RWPE2 (cell line): ENCODE data around the gene BANK1.

Experiments used
- ATAC-seq: fragments of 200-7000 bp; cut with Tn5 transposase; 3 replicates; pipeline ENCODE4 v1.9.1; 2021; ENCODE audit warnings: low read depth
- DNase-seq: peaks from one replicate; pipeline ENCODE4 v3.0.0-alpha.2; 2020; ENCODE audit warnings: low spot score
- H3K27ac ChIP-seq: fragments of 450-650 bp; 2 replicates; pipeline ENCODE4 v1.5.1; 2017; ENCODE audit warnings: mild to moderate bottlenecking; ENCODE audit not compliant: poor library complexity, severe bottlenecking
- H3K27me3 ChIP-seq: fragments of 250-450 bp; sonication (Bioruptor Pico); 2 replicates; pipeline ENCODE4 v1.5.1; 2021; ENCODE audit warnings: mild to moderate bottlenecking, moderate library complexity; ENCODE audit not compliant: insufficient read depth, poor library complexity, severe bottlenecking
- H3K36me3 ChIP-seq: fragments of 250-450 bp; sonication (Bioruptor Pico); 2 replicates; pipeline ENCODE4 v1.5.1; 2020; ENCODE audit warnings: low read depth, mild to moderate bottlenecking, moderate library complexity
- H3K4me1 ChIP-seq: fragments of 250-450 bp; sonication (Bioruptor Pico); 2 replicates; pipeline ENCODE4 v1.5.1; 2021; ENCODE audit warnings: mild to moderate bottlenecking, moderate library complexity; ENCODE audit not compliant: insufficient read depth, poor library complexity, severe bottlenecking
- H3K4me3 ChIP-seq: fragments of 250-450 bp; sonication (Bioruptor Pico); 2 replicates; pipeline ENCODE4 v1.5.1; 2021; ENCODE audit warnings: mild to moderate bottlenecking, moderate library complexity; ENCODE audit not compliant: severe bottlenecking
- H3K9me3 ChIP-seq: fragments of 250-450 bp; sonication (Bioruptor Pico); 2 replicates; pipeline ENCODE4 v1.5.1; 2021; ENCODE audit warnings: mild to moderate bottlenecking, moderate library complexity; ENCODE audit not compliant: severe bottlenecking
- TF ChIP-seq, protein P1 (sequence below): fragments of 450-650 bp; IDR thresholded peaks from one replicate; pipeline ENCODE4 v1.5.1; 2017; ENCODE audit warnings: mild to moderate bottlenecking, moderate library complexity; ENCODE audit not compliant: poor library complexity, severe bottlenecking

BANK1 gene

DNA sequence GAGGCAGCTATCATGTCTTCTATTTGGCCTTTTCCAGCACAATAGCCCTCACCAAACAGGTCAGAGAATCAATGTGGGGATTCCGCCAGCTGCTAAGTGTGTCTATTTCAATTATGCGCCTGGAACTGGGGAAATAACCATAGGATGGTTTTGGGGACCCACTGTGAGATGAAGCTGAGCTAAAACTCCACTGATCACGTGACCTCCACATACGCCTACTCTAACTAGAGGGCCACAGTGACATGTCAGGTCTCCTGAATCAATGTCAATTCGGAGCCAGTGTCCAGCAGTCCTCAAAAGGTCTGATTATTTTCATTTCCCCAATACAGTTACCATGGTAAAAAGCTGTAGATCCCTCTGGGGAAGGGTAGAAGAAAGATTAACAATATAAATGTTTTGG, 10.2 kb upstream of the BANK1 start:
- no peak for ATAC-seq
- TF ChIP-seq, protein P1, sequence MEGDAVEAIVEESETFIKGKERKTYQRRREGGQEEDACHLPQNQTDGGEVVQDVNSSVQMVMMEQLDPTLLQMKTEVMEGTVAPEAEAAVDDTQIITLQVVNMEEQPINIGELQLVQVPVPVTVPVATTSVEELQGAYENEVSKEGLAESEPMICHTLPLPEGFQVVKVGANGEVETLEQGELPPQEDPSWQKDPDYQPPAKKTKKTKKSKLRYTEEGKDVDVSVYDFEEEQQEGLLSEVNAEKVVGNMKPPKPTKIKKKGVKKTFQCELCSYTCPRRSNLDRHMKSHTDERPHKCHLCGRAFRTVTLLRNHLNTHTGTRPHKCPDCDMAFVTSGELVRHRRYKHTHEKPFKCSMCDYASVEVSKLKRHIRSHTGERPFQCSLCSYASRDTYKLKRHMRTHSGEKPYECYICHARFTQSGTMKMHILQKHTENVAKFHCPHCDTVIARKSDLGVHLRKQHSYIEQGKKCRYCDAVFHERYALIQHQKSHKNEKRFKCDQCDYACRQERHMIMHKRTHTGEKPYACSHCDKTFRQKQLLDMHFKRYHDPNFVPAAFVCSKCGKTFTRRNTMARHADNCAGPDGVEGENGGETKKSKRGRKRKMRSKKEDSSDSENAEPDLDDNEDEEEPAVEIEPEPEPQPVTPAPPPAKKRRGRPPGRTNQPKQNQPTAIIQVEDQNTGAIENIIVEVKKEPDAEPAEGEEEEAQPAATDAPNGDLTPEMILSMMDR: no peak
- no peaks in the 10 kb centered on the region for H3K9me3 ChIP-seq

DNA sequence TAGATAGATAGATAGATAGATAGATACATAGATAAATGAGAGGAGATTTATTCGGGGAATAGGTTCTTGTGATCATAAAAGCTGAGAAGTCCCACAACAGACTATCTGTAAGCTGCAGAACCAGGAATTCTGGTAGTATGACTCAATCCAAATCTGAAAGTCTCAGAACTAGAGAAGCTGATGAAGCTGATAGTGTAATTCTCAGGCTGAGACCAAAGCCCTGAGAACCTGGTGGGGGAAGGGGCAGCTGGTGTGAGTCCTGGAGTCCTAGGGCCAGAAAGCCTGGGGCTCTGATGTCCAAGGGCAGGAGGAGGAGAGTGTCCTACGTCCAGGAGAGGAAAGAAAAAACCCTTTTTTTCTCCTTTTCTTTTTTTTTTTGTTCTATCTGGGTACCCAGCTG, 8.0 kb upstream of the BANK1 start:
- Histone ChIP-seq H3K4me1 (no peaks in the 10 kb centered on the region), H3K36me3 (no peaks in the 10 kb centered on the region), H3K27ac (no peak overlapping the region), H3K4me3 (no peak overlapping the region), H3K9me3 (no peaks in the 10 kb centered on the region), H3K27me3 (no peaks in the 10 kb centered on the region)
- no peak for DNase-seq
- TF ChIP-seq, protein P1: no peak
- no peak for ATAC-seq

More for the DNA sequence above, 10.2 kb upstream of the BANK1 start:
- no peaks in the 10 kb centered on the region for H3K27me3 ChIP-seq
- no peaks in the 10 kb centered on the region for H3K4me1 ChIP-seq
- H3K27ac ChIP-seq: no peak overlapping the region
- no peaks in the 10 kb centered on the region for H3K36me3 ChIP-seq
- H3K4me3 ChIP-seq: no peak overlapping the region
- no peak for DNase-seq

DNA sequence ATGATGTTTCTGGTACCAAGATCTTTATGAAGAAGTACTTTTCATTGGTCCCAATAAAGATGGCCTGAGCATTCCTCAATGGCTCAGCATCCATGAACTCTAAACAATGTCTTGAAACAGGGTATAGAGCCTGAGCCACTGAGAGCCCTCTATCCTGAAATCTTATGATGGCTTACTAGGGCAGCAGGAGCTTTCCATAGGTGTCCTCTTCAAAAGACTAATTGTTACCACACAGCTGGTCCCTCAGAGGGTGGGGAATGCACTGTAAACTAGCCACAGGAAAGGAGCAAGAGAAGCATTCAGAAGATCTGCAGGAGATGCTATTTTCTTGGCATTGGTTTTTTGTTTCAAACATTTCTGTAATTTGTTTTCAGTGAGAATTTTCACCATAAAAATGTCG, 5.6 kb upstream of the BANK1 start:
- TF ChIP-seq, protein P1: no peak
- no peaks in the 10 kb centered on the region for H3K27me3 ChIP-seq
- H3K4me3 ChIP-seq: no peak overlapping the region
- ATAC-seq (no peak), DNase-seq (no peak)
- no peak overlapping the region for H3K27ac ChIP-seq
- H3K36me3 ChIP-seq: no peaks in the 10 kb centered on the region
- H3K4me1 ChIP-seq: peaks cover 3% of the 10 kb centered on the region
- H3K9me3 ChIP-seq: no peaks in the 10 kb centered on the region

DNA sequence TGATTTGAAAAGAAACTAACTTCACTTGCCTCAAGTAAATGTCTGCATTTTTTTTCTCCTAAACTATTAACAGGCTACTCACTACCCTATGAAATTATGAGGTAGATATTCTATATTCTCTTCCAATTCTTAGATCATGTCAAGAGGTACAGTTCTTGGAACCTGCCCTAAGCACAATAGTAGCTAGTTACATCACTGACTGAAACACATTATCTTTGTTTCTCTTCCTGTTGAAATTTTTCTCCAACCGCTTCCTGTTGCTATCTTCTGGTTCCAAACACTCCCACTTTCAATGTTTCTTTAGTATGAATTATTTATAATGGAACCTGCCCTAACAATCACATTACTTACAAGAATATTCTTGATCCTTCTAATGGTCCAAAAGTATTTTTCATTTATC, 5.0 kb upstream of the BANK1 start:
- Histone ChIP-seq H3K4me1 (peaks cover 5% of the 10 kb centered on the region), H3K4me3 (no peak overlapping the region), H3K27me3 (no peaks in the 10 kb centered on the region), H3K9me3 (no peaks in the 10 kb centered on the region), H3K27ac (no peak overlapping the region), H3K36me3 (no peaks in the 10 kb centered on the region)
- TF ChIP-seq, protein P1: no peak
- DNase-seq (no peak), ATAC-seq (no peak)

DNA sequence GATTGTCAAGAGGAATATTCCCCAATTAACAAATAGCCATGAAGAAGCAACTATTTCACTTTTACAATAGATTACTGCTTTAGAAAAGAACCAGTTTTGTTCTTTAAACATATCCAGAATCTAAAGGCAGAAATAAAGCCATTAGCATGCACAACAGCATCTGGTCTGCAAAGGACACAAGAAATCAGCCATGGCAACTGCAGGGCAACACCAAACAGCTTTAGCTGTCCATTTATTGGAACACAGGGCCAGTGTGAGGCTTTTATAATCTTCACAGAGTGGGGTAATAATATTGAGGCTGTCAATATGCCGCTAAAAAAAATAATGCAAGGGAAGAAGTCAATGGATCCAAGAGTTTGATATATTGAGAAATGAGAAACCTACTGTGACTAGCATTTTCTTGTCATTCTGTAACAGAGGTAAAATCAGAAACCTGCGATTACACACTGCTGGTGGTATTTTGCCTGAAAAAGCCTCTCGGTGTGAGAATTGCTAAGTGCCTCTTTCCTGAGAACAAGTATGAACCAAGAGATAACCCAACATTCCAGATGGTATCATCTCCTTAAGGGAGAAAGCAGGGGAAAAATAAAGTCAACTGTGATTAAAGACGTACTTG, 2.7 kb upstream of the BANK1 start:
- no peaks in the 10 kb centered on the region for H3K9me3 ChIP-seq
- TF ChIP-seq, protein P1: no peak
- H3K4me1 ChIP-seq: peaks cover 11% of the 10 kb centered on the region
- H3K27ac ChIP-seq: no peak overlapping the region
- no peak overlapping the region for H3K4me3 ChIP-seq
- H3K27me3 ChIP-seq: peaks cover 3% of the 10 kb centered on the region
- no peaks in the 10 kb centered on the region for H3K36me3 ChIP-seq
- no peak for ATAC-seq
- no peak for DNase-seq
